ENCODE results near the gene FRMD4A.
"Not testable (repeated sequence)": the region's sequence is repeated elsewhere in the genome, so short reads cannot be mapped to it uniquely, and the experiment has no call there.

The FRMD4A gene

DNA sequence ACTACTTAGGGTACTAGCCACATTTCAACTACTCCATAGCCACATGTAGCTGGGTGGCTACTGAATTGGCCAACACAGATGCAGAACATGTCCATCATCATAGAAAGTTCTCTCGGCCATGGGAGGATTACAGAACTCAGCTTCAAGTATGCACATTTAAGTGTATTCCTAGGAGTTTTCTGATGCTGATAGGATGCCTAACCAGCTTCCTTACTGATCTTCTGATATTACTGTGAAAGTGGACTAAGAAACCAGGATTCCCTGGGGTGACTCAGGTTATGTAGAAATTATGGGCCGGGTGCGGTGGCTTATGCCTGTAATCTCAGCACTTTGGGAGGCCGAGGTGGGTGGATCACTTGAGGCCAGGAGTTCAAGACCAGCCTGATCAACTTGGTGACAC, 125.5 kb downstream of the FRMD4A start:
- no peak for TF ChIP-seq EZH2phosphoT487 (conservative IDR thresholded peaks at IDR 0.05; ENCODE audit: low read length)
- TF ChIP-seq, protein P1, sequence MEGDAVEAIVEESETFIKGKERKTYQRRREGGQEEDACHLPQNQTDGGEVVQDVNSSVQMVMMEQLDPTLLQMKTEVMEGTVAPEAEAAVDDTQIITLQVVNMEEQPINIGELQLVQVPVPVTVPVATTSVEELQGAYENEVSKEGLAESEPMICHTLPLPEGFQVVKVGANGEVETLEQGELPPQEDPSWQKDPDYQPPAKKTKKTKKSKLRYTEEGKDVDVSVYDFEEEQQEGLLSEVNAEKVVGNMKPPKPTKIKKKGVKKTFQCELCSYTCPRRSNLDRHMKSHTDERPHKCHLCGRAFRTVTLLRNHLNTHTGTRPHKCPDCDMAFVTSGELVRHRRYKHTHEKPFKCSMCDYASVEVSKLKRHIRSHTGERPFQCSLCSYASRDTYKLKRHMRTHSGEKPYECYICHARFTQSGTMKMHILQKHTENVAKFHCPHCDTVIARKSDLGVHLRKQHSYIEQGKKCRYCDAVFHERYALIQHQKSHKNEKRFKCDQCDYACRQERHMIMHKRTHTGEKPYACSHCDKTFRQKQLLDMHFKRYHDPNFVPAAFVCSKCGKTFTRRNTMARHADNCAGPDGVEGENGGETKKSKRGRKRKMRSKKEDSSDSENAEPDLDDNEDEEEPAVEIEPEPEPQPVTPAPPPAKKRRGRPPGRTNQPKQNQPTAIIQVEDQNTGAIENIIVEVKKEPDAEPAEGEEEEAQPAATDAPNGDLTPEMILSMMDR (IDR thresholded peaks at IDR 0.05; ENCODE audit: insufficient read depth, low read length, poor library complexity, severe bottlenecking) = no peak
- Histone ChIP-seq H3K4me3 (ENCODE audit: insufficient read depth, low read length, poor library complexity, severe bottlenecking) (no peak overlapping the region), H3F3A (ENCODE audit: insufficient read depth) (no peaks in the 10 kb centered on the region), H3K9me3 (ENCODE audit: insufficient read depth, low read length) (no peaks in the 10 kb centered on the region), H4K20me1 (ENCODE audit: low read depth, low read length) (no peaks in the 10 kb centered on the region), H3K4me2 (ENCODE audit: low read depth, low read length, poor library complexity, severe bottlenecking) (no peak overlapping the region), H2AFZ (ENCODE audit: low read depth, low read length, severe bottlenecking) (no peak overlapping the region), H3K79me2 (ENCODE audit: insufficient read depth, low read length) (no peaks in the 10 kb centered on the region), H3K27me3 (ENCODE audit: low read length) (no peaks in the 10 kb centered on the region), H3K9ac (ENCODE audit: low read length) (no peak overlapping the region), H3K36me3 (ENCODE audit: low read length) (no peaks in the 10 kb centered on the region), H3K9me2 (replicated peaks; ENCODE audit: insufficient read depth, low read length) (no peaks in the 10 kb centered on the region), H3K27ac (ENCODE audit: low read depth, low read length) (no peak overlapping the region)

DNA sequence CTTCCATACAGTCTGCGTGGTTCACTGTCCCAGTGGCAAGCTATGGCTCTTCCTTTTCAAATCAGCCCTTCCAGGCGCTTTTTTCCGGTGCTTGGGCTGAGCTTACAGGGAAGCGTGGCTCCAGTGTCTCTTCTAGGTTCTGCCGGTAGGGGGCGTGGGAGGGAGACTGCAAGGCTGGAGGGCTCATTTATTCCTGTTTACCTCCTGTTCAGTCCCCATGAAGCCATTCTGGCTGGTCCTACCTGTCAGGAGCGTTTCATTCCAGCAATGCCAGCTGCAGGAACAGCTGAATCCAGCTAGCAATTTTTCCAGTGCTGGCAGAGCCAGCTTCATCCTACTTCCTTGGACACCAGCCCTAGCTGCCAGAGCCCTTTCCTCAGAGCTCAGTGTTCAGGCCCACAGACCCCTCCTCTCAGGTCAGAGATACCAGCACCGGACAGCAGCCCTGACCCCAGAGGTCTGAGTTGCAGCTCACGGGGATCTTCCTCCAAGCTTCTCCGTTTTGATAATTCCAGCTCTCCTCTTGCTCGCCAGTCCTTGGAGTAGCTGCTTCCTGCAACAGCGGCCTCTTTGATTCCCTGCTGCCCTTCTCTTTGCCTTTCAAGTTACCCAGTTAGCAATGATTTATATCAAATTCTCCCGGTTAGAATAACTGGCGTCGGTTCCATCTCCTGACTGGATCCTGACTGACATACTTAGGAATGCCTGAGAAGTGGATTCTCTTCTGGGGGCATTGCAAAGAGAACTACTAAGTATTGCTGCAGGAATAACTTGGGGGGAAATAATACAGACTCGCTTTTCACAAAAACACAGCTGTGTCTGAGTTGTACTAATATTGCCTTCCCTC, 129.8 kb downstream of the FRMD4A start:
- Histone ChIP-seq H3K27me3 (ENCODE audit: low read length) (no peaks in the 10 kb centered on the region), H3K9me2 (replicated peaks; ENCODE audit: insufficient read depth, low read length) (no peaks in the 10 kb centered on the region), H3K9me3 (ENCODE audit: insufficient read depth, low read length) (no peaks in the 10 kb centered on the region), H3K79me2 (ENCODE audit: insufficient read depth, low read length) (no peaks in the 10 kb centered on the region), H2AFZ (ENCODE audit: low read depth, low read length, severe bottlenecking) (no peak overlapping the region), H4K20me1 (ENCODE audit: low read depth, low read length) (no peaks in the 10 kb centered on the region), H3K4me3 (ENCODE audit: insufficient read depth, low read length, poor library complexity, severe bottlenecking) (no peak overlapping the region), H3K27ac (ENCODE audit: low read depth, low read length) (no peak overlapping the region), H3F3A (ENCODE audit: insufficient read depth) (no peaks in the 10 kb centered on the region), H3K9ac (ENCODE audit: low read length) (no peak overlapping the region), H3K36me3 (ENCODE audit: low read length) (no peaks in the 10 kb centered on the region), H3K4me2 (ENCODE audit: low read depth, low read length, poor library complexity, severe bottlenecking) (no peak overlapping the region)
- TF ChIP-seq EZH2phosphoT487 (conservative IDR thresholded peaks at IDR 0.05; ENCODE audit: low read length) = no peak
- TF ChIP-seq, protein P1 (IDR thresholded peaks at IDR 0.05; ENCODE audit: insufficient read depth, low read length, poor library complexity, severe bottlenecking) = no peak

DNA sequence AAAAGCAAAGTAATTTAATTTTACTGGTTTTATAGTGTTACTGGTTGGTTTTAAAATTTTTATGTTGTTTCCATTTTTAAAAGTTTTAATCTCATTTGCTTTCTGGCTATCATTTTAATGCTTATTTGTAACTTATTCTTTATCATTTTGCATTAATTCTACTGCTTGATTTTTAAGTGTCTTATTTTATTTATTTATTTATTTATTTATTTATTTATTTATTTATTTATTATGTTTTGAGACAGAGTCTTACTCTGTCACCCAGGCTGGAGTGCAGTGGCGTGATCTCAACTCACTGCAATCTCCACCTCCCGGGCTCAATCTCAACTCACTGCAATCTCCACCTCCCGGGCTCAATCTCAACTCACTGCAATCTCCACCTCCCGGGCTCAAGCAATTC, 131.6 kb downstream of the FRMD4A start:
- H4K20me1 ChIP-seq (ENCODE audit: low read depth, low read length); H3K27ac ChIP-seq (ENCODE audit: low read depth, low read length); H3K27me3 ChIP-seq (ENCODE audit: low read length); H3F3A ChIP-seq (ENCODE audit: insufficient read depth); H3K36me3 ChIP-seq (ENCODE audit: low read length); H3K9me3 ChIP-seq (ENCODE audit: insufficient read depth, low read length); H2AFZ ChIP-seq (ENCODE audit: low read depth, low read length, severe bottlenecking); H3K9me2 ChIP-seq (replicated peaks; ENCODE audit: insufficient read depth, low read length); H3K4me2 ChIP-seq (ENCODE audit: low read depth, low read length, poor library complexity, severe bottlenecking); H3K4me3 ChIP-seq (ENCODE audit: insufficient read depth, low read length, poor library complexity, severe bottlenecking); H3K9ac ChIP-seq (ENCODE audit: low read length); H3K79me2 ChIP-seq (ENCODE audit: insufficient read depth, low read length): not testable (repeated sequence)

DNA sequence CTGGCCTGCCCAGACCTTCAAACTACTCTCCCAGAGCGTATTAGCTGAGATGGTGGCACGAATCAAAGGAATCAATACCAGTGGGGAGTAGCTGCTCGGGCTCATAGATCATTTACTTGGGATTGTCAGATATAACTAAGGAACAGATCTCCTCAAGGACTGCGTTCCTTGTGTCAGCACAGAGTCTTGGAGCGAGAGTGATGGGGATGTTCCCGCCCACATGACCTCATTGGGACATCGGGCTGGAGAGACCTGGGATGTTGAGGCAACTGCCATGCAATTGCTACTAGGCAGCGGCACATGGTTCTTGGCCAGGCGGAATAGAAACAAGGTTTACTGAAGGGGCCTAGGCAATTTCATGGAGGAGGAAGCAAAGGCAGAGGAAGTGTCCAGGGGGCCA, 132.6 kb downstream of the FRMD4A start:
- Histone ChIP-seq H3K9me2 (replicated peaks; ENCODE audit: insufficient read depth, low read length) (no peaks in the 10 kb centered on the region), H3K79me2 (ENCODE audit: insufficient read depth, low read length) (no peaks in the 10 kb centered on the region), H3K9me3 (ENCODE audit: insufficient read depth, low read length) (no peaks in the 10 kb centered on the region), H3K4me3 (ENCODE audit: insufficient read depth, low read length, poor library complexity, severe bottlenecking) (no peak overlapping the region), H2AFZ (ENCODE audit: low read depth, low read length, severe bottlenecking) (no peak overlapping the region), H3K27me3 (ENCODE audit: low read length) (no peaks in the 10 kb centered on the region), H3K4me2 (ENCODE audit: low read depth, low read length, poor library complexity, severe bottlenecking) (no peak overlapping the region), H3K9ac (ENCODE audit: low read length) (no peak overlapping the region), H3F3A (ENCODE audit: insufficient read depth) (no peaks in the 10 kb centered on the region), H4K20me1 (ENCODE audit: low read depth, low read length) (no peaks in the 10 kb centered on the region), H3K27ac (ENCODE audit: low read depth, low read length) (no peak overlapping the region), H3K36me3 (ENCODE audit: low read length) (no peaks in the 10 kb centered on the region)
- TF ChIP-seq, protein P1 (IDR thresholded peaks at IDR 0.05; ENCODE audit: insufficient read depth, low read length, poor library complexity, severe bottlenecking) = no peak
- TF ChIP-seq EZH2phosphoT487 (conservative IDR thresholded peaks at IDR 0.05; ENCODE audit: low read length) = no peak

Data from SU-DHL-6 (cell line).